Cortex of kidney (tissue), 1 donor: ENCODE data around the gene KCNQ1OT1.

Experiments
- DNase-seq: peaks from one replicate; lab custom pipeline; 2025; lab: John Stamatoyannopoulos, UW

KCNQ1OT1 gene

GRCh38 chr11:2699531-2700414 is at the start of gene KCNQ1OT1:
Gene KCNQ1OT1, minus strand, starts transcription at chr11:2699994.
- no peak for DNase-seq

GRCh38 chr11:2748814-2749554 is 49.2 kb upstream of the KCNQ1OT1 start:
- no peak for DNase-seq

DNA sequence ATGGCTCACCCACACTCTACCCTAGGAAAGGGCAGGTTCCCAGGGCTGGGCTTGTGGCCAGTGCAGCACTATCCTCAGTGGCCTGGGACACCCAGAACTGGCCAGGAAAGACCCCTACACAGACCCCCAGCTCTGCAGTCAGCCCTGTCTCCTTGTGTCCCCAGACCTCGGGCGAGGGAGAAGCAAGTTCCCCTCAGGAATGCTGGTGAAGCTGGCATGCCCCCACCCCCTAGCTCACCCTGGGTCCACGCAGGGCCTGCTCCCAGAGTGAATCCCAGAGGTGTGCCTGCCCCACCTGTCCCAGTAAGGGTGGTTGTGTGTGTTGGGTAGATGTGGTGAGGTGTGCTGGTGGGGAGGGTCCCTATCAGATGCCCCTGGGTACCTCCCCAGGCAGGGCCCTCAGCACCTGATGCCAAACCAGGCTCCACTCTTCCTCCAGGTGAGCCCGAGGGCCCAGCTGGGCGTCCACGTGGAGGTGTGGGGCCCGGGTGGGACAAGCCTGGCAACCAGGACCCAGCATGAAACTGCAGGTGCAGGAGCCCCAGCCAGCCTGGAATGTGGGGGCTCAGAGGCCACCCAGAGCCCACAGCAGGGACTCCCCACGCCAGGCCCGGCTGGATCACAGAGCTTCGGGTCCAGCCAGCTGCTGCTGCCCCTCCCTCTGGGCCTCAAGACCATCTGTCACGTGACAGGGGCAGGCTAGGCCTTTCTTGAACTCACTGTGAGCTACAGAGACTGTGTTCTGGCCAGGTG is 48.4 kb upstream of the KCNQ1OT1 start:
- no peak for DNase-seq

GRCh38 chr11:2747248-2748027 is 47.6 kb upstream of the KCNQ1OT1 start:
- DNase-seq, result no peak

GRCh38 chr11:2746401-2747247 is 46.8 kb upstream of the KCNQ1OT1 start:
- DNase-seq, result no peak

DNA sequence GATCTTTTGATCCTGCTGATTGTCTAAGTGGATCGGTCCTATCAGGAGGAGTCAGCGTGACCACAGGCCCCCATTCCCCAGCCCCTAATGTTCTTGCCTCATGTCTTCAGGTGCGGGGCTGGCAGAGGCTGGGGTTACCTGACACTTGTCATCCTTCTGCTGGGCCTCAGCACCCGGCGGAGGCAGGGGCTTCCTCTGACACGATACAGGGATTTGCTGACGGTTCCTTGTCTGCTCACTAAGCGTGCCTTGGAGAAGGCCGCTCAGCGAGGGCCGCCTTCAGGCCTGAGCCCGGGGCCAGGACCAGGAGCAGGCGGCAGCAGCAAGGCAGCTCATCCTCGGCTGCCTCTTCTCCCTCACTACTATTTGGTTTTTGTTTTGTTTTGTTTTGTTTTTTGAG is 45.7 kb upstream of the KCNQ1OT1 start:
- no peak for DNase-seq

DNA sequence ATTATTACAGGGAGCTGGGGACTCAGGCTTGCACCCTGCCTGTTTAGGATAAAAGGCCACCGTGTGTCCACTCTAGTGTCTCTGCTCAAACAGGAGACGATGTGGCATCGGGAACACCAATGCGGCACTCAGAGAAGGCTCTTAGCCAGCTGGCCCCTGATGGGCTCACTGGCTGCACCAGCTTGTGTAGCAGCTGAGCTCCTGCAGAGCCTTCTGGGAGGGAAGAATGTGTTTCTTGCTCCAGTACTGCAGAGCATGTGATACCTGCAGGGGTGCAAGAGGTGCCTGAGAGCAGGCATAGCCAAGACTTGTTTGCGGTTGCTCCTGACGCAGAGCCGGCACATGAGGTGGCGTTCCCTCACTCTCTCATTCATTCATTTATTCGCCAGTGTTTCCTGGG is 44.4 kb upstream of the KCNQ1OT1 start:
- DNase-seq, result no peak

- no peak for DNase-seq
These were observed 43.8 kb upstream of the KCNQ1OT1 start for GRCh38 chr11:2743427-2744110.

GRCh38 chr11:2742611-2743426 is 43.0 kb upstream of the KCNQ1OT1 start:
- DNase-seq, result no peak

DNA sequence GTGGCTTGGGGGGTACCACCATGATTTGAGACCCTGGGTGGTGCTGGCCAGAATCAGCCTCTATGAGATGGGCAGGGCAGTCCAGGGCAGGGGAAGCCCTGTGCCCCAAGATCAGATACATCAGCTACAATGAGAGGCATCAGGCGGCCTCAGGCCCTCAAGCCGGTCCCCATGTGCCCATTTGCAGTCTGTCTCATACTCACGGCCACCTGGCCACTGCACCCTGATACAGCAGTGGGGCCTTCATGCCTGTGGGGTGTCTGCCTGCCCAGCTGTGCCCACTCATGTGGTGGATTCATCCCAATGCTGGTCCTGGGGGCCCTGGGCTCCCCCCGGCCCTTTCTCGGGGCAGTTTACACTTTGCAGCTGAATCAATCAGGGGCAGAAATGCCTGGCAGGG is 42.4 kb upstream of the KCNQ1OT1 start:
- DNase-seq, result no peak

DNA sequence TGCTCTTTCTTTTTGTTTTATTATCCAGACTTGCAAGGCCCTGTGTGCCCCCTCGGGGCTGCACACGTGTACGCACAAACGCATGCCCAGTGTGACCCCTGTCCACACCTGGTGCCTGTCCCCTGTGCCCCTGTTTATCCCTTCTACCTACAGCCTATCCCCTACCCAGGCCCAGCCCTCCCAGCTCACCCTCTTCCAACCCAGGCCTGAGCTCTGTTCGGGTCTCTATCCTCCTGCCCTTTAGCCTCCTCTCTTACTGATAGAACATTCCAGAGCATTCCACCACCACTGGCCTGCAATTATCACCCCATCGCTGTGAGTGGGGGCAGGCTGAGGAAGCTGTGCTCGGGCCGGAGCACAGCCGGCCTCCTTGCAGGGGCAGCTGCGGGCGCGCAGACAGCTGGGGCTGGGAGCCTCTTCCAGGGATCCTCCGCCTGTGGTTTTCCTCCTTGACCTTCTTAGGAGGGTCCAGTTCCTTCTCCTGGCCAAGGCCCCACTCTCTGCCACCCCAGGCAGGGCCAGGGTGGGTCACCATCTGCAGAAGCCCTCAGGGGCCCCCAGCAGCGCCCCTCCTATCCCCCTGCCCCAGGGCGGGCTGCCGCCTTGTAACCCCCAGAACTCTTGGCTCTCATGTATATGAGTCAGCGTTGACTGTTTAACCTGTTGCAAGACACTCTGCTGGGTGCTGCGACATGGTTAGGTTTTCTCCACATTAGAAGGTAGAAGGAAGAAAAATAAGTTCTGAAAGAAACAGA is 41.8 kb upstream of the KCNQ1OT1 start:
- DNase-seq, result no peak

DNA sequence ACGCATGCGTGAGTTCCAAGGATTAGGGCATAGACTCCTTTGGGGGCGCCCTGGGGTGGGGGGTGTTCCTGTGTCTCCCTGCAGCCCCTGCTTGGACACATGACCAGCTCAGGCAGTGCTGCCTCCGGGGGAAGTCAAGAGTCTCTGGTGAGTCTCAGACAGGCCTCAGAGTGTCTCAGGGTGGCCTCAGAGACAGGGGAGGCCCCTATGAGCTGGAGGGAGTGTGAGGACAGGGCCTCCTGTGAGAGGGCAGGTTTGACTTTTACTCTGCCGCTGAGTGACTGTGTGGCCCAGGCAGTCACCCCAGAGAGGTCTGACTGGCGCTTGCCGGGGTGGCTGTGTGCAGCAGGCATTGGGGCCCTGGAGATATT is 41.2 kb upstream of the KCNQ1OT1 start:
- DNase-seq, result no peak

DNA sequence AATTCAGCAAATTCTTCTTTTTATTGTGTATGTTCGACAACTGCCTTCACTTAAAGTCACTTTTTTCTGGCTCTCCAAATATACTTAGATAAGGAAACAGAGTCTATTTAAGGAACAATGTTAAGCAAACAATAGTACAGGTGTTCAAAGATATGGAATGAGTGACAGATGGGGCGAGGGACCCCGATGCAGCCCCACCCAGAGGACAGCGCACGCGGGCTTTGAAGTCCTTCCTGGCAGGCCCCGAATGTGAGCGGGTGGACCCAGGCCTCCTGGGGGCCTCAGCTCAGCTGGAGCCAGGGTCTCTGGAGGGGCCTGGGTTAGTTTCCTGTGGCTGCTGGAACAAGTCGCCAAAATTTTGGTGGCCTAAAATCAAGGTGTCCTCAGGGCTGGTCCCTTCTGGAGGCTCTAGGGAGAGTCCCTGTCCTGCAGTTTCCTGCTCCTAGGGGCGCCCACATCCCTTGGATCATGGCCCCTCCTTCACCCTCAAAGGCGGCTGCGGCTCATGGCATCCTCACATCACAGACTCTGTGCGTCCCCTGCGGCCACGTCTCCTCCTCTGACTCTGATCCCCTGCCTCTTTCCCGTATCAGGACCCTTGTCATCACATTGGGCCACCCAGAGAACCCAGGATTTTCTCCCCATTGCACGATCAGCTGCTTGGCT is 40.6 kb upstream of the KCNQ1OT1 start:
- no peak for DNase-seq

GRCh38 chr11:2739531-2740274 is 39.9 kb upstream of the KCNQ1OT1 start:
- DNase-seq, result no peak

DNA sequence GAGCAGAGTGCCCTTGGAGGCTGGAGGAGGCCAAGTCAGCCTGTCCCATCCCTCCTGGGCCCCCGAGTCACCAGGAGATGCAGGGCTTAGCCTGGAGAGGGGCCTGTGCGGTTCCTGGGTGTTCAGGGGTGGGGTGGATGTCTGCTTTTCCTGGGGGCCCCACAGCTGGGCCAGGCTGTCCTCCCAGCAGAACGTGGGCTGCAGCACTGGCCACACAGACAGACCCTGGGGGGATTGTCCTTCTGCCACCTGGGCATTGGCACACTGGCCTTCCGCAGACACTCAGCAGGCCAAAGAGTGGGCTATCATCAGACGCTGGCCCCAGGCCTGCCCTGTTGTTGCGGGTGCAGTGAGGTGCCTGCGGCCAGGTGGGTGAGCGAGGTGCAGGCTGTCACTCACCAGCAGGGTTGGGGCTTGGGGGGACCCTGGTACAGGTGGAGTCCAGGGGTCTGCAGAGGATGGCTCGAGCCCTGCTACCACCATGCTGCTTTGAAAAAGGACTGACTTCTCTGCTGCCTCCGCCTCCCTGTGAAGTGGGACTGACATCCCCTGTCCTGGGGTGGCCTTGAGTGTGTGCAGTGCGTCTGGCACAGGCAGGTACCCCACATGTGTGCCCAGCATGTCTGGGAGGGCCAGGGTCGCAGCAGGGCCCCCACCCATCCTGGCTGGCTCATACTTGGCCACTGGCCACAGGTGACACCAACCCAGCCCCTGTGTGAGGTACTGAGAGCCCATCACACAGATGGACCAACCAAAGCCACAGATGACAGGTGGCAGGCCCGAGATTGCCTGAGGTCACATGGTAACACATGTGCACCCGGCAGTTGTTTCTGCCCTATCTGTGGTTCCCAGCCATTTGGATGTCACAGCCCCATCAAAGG is 39.0 kb upstream of the KCNQ1OT1 start:
- no peak for DNase-seq

GRCh38 chr11:2737866-2738265 is 38.1 kb upstream of the KCNQ1OT1 start:
- no peak for DNase-seq
